ENCODE data around the gene SPATC1L. TPM values are rescaled to one million over a fixed set of nuclear protein-coding genes. Genes with fewer than 3 reads are reported as not detected.

Gene SPATC1L
- total and polyA plus RNA-seq, 2 donors (not counting 1 experiment from before 2014, with no cell fraction given): 11.4 to 15.4 TPM

GRCh38 chr21:46210378-46211136, 26.3 kb upstream of the SPATC1L start:
- Histone ChIP-seq H3K79me2 (ENCODE audit: control insufficient read depth, insufficient read depth, low read length) (no peaks in the 10 kb centered on the region), H3K4me1 (ENCODE audit: control insufficient read depth in 2 of 2, insufficient read depth in 2 of 2, low read length in 2 of 2) (no peaks in the 10 kb centered on the region), H3K36me3 (replicated peaks in 1 of 2; ENCODE audit: control extremely low read depth in 1 of 2, control insufficient read depth in 1 of 2, extremely low read depth in 1 of 2, insufficient read depth in 2 of 2, low read length in 1 of 2) (no peaks in the 10 kb centered on the region), H3K9me3 (ENCODE audit: control extremely low read depth in 1 of 3, control insufficient read depth in 2 of 3, insufficient read depth in 1 of 3, low read length in 2 of 3) (no peaks in the 10 kb centered on the region), H3K27ac (ENCODE audit: low read length in 2 of 2) (no peak overlapping the region), H3K9ac (ENCODE audit: low read length) (no peak overlapping the region), H3K27me3 (replicated peaks in 1 of 4; ENCODE audit: control extremely low read depth in 1 of 4, control insufficient read depth in 3 of 4, insufficient read depth in 4 of 4, low read length in 3 of 4) (no peaks in the 10 kb centered on the region), H3K4me2 (replicated peaks; ENCODE audit: low read depth, low read length, poor library complexity, severe bottlenecking) (no peak overlapping the region), H3K4me3 (ENCODE audit: control extremely low read depth in 1 of 5, extremely low read depth in 1 of 5, insufficient read depth in 1 of 5, low read depth in 2 of 5, low read length in 4 of 5) (no peak overlapping the region), H2AFZ (ENCODE audit: insufficient read depth, low read depth, low read length, poor library complexity, severe bottlenecking) (no peak overlapping the region), H4K20me1 (ENCODE audit: control insufficient read depth, insufficient read depth, low read length, poor library complexity, severe bottlenecking) (no peaks in the 10 kb centered on the region)
- Mint-ChIP-seq H3K9me3 (ENCODE audit: insufficient read depth) (no peaks in the 10 kb centered on the region), H3K27ac (no peak overlapping the region), H3K4me3 (no peak overlapping the region), H3K27me3 (no peaks in the 10 kb centered on the region), H3K4me1 (no peaks in the 10 kb centered on the region)
- TF ChIP-seq EZH2 (IDR thresholded peaks at IDR 0.05; ENCODE audit: borderline replicate concordance, insufficient read depth, low read depth, low read length, poor library complexity, severe bottlenecking) (no peak), CTCF (IDR thresholded peaks at IDR 0.05) (no peak)
- ChIA-PET CTCF (no interaction called here), POLR2A (no interaction called here)
- ATAC-seq (ENCODE audit: low read depth) (no peak), DNase-seq (no peak)
- intact Hi-C loops (cut with micrococcal nuclease): no loop called here
- 90% methylated on average over 13 of the region's 16 CpGs for WGBS (ENCODE audit: insufficient coverage)

Data from B cell (primary cell).